IMR-90 (cell line): ENCODE measurements around the gene PIMREG. TPM values are rescaled to one million over a fixed set of nuclear protein-coding genes. Genes with fewer than 3 reads are reported as not detected.

ENCODE experiments used
- ATAC-seq: fragments of 200-7000 bp; cut with Tn5 transposase; 2 replicates; pipeline ENCODE4 v1.9.1; 2020; ENCODE audit warnings: low read depth, mild to moderate bottlenecking, moderate library complexity
- BruUV-seq: library from RNA; stranded (reverse); fragments of 400-500 nt; replicated peaks from 2 replicates; lab custom pipeline; 2021; lab: Mats Ljungman, UMichigan
- CTCF ChIA-PET: fragments of 300-600 bp; formaldehyde crosslinking; extraction: SDS; loops from one replicate; lab custom pipeline; 2021; ENCODE audit warnings: antibody characterized with exemption; lab: Yijun Ruan, JAX
- POLR2A ChIA-PET: fragments of 300-600 bp; sonication (Branson Sonifier 250); formaldehyde crosslinking; loops from one replicate; lab custom pipeline; 2022; ENCODE audit warnings: antibody characterized with exemption; ENCODE audit not compliant: unreplicated experiment; lab: Charles Lee
- DNase-seq: peaks from one replicate; pipeline ENCODE4 v3.0.0; 2013
- H2AFZ ChIP-seq: replicated peaks from 2 replicates; pipeline ENCODE3; 2013; ENCODE audit warnings: low read length, mild to moderate bottlenecking; ENCODE audit not compliant: poor library complexity
- H2AK5ac ChIP-seq: 2 replicates; pipeline ENCODE4 v1.6.1; 2013; ENCODE audit warnings: low read depth, low read length, inconsistent platforms
- H2AK9ac ChIP-seq: replicated peaks from 2 replicates; pipeline ENCODE3; 2013; ENCODE audit warnings: mild to moderate bottlenecking, low read depth, low read length, moderate library complexity; ENCODE audit not compliant: poor library complexity
- H2BK120ac ChIP-seq: 2 replicates; pipeline ENCODE4 v1.6.1; 2013; ENCODE audit warnings: low read depth, low read length, inconsistent platforms
- H2BK15ac ChIP-seq: 3 replicates; pipeline ENCODE4 v1.6.1; 2013; ENCODE audit warnings: low read depth, low read length, inconsistent platforms
- H2BK20ac ChIP-seq: 2 replicates; pipeline ENCODE4 v1.6.1; 2013; ENCODE audit warnings: low read depth, mild to moderate bottlenecking, inconsistent platforms, low read length, moderate library complexity
- H2BK5ac ChIP-seq: 2 replicates; pipeline ENCODE4 v1.6.1; 2013; ENCODE audit warnings: mild to moderate bottlenecking, low read depth, low read length, inconsistent platforms; ENCODE audit not compliant: poor library complexity, severe bottlenecking
- H3K14ac ChIP-seq: replicated peaks from 2 replicates; pipeline ENCODE4 v1.6.1; 2013; ENCODE audit warnings: low read depth, low read length, inconsistent platforms
- H3K18ac ChIP-seq: 2 replicates; pipeline ENCODE4 v1.6.1; 2013; ENCODE audit warnings: low read depth, low read length, control low read depth
- H3K23ac ChIP-seq: 2 replicates; pipeline ENCODE4 v1.6.1; 2013; ENCODE audit warnings: low read depth, low read length, inconsistent platforms
- H3K27ac ChIP-seq: 2 replicates; pipeline ENCODE4 v1.5.1; 2013; ENCODE audit warnings: mild to moderate bottlenecking, control low read depth, low read length; ENCODE audit not compliant: insufficient read depth
- H3K27me3 ChIP-seq: 2 replicates; pipeline ENCODE4 v1.6.1; 2013; ENCODE audit warnings: low read length; ENCODE audit not compliant: control insufficient read depth, insufficient read depth
- H3K36me3 ChIP-seq: 2 replicates; pipeline ENCODE4 v1.6.1; 2013; ENCODE audit warnings: low read length, mixed read lengths; ENCODE audit not compliant: control insufficient read depth, insufficient read depth
- H3K4ac ChIP-seq: 2 replicates; pipeline ENCODE4 v1.6.1; 2013; ENCODE audit warnings: low read depth, low read length, inconsistent platforms
- H3K4me1 ChIP-seq: 2 replicates; pipeline ENCODE4 v1.6.1; 2013; ENCODE audit warnings: low read length, mixed read lengths; ENCODE audit not compliant: control insufficient read depth, insufficient read depth
- H3K4me2 ChIP-seq: 2 replicates; pipeline ENCODE4 v1.6.1; 2013; ENCODE audit warnings: low read depth, mild to moderate bottlenecking, control low read depth, low read length, moderate library complexity
- H3K4me3 ChIP-seq: 2 replicates; pipeline ENCODE4 v1.5.1; 2013; ENCODE audit warnings: low read depth, mild to moderate bottlenecking, control low read depth, low read length, moderate library complexity; ENCODE audit not compliant: insufficient read depth
- H3K56ac ChIP-seq: 2 replicates; pipeline ENCODE4 v1.6.1; 2013; ENCODE audit warnings: low read length, inconsistent platforms; ENCODE audit not compliant: insufficient read depth; ENCODE audit errors: extremely low read depth
- H3K79me1 ChIP-seq, 2 experiments: 2 replicates each; pipeline ENCODE4 v1.6.1; 2013; ENCODE audit warnings: low read length in 2 of 2, inconsistent platforms in 1 of 2, low read depth in 1 of 2
- H3K9ac ChIP-seq: 2 replicates; pipeline ENCODE4 v1.6.1; 2013; ENCODE audit warnings: low read depth, low read length, control low read depth
- H3K9me1 ChIP-seq: 2 replicates; pipeline ENCODE4 v1.6.1; 2013; ENCODE audit warnings: low read length, inconsistent platforms; ENCODE audit not compliant: insufficient read depth
- H3K9me3 ChIP-seq: 2 replicates; pipeline ENCODE4 v1.6.1; 2013; ENCODE audit warnings: low read length; ENCODE audit not compliant: control insufficient read depth, insufficient read depth
- H4K20me1 ChIP-seq: 2 replicates; pipeline ENCODE4 v1.6.1; 2013; ENCODE audit warnings: low read length, inconsistent platforms; ENCODE audit not compliant: insufficient read depth
- H4K5ac ChIP-seq: 2 replicates; pipeline ENCODE4 v1.6.1; 2013; ENCODE audit warnings: mild to moderate bottlenecking, low read depth, low read length, control low read depth
- H4K8ac ChIP-seq, 2 experiments: 2 replicates each; pipeline ENCODE4 v1.6.1; 2013; ENCODE audit warnings: low read depth in 2 of 2, low read length in 2 of 2, control low read depth in 1 of 2, inconsistent platforms in 1 of 2
- H4K91ac ChIP-seq: 2 replicates; pipeline ENCODE4 v1.6.1; 2013; ENCODE audit warnings: low read depth, low read length, inconsistent platforms; ENCODE audit not compliant: insufficient read depth
- CHD1 ChIP-seq: IDR thresholded peaks from 2 replicates; pipeline ENCODE4 v1.6.1; 2012; ENCODE audit warnings: low read depth, low read length, improper control_type of control experiment
- FOS ChIP-seq: fragments of 150-350 bp; IDR thresholded peaks from 2 replicates; pipeline ENCODE4 v1.6.1; 2016; ENCODE audit warnings: low read depth, low read length
- MXI1 ChIP-seq: IDR thresholded peaks from 2 replicates; pipeline ENCODE4 v1.6.1; 2012; ENCODE audit warnings: low read depth, mild to moderate bottlenecking, low read length, moderate library complexity, borderline replicate concordance
- NFE2L2 ChIP-seq: fragments of 150-350 bp; IDR thresholded peaks from 2 replicates; pipeline ENCODE4 v1.6.1; 2016; ENCODE audit warnings: low read depth, mild to moderate bottlenecking, low read length
- RAD21 ChIP-seq: IDR thresholded peaks from 2 replicates; pipeline ENCODE4 v1.6.1; 2012; ENCODE audit warnings: low read length, improper control_type of control experiment
- RCOR1 ChIP-seq: IDR thresholded peaks from 2 replicates; pipeline ENCODE4 v1.6.1; 2012; ENCODE audit warnings: mild to moderate bottlenecking, low read length, improper control_type of control experiment; ENCODE audit not compliant: insufficient replicate concordance
- RFX5 ChIP-seq: IDR thresholded peaks from 2 replicates; pipeline ENCODE4 v1.8.0; 2012; ENCODE audit warnings: low read depth, mild to moderate bottlenecking, low read length, moderate library complexity
- WGBS, 2 experiments: methylation state at CpG; one replicate each; pipeline versions ENCODE4 v1.1.5 to v1.1.7; 2013; ENCODE audit warnings: missing lambda C conversion rate in 2 of 2; ENCODE audit not compliant: insufficient read length in 1 of 2; ENCODE audit errors: extremely low coverage in 2 of 2; 5-methylcytosine and 5-hydroxymethylcytosine counted together
- dilution Hi-C: fragments of 300-500 bp; cut with HindIII; formaldehyde crosslinking; loops from one replicate; pipeline ENCODE4 v1.14.3; 2018; ENCODE audit warnings: low sequenced_read_pairs; ENCODE audit not compliant: unreplicated experiment
- in situ Hi-C: fragments of 300-500 bp; cut with MboI; formaldehyde crosslinking; loops from 3 replicates; pipeline ENCODE4 v1.14.3; 2019; ENCODE audit warnings: low sequenced_read_pairs, inconsistent platforms, mixed read lengths
- intact Hi-C: fragments of 100-400 bp; cut with micrococcal nuclease; formaldehyde crosslinking; loops from 2 replicates; pipeline ENCODE4 v1.10.0; 2022
- polyA plus RNA-seq, 3 experiments: library from polyadenylated mRNA; depleted of rRNA; stranded (reverse); fragments of >200 nt; gene quantifications; 2 replicates each; pipeline ENCODE4 v1.2.3, GENCODE V29; 2012; ENCODE audit warnings: low replicate concordance in 1 of 3
- total RNA-seq: library from RNA; depleted of rRNA; stranded (reverse); fragments of >200 nt; gene quantifications from 2 replicates; pipeline ENCODE4 v1.2.3, GENCODE V29; 2012
- TF ChIP-seq, protein P1 (sequence below): fragments of 150-350 bp; IDR thresholded peaks from 2 replicates; pipeline ENCODE4 v1.6.1; 2016; ENCODE audit warnings: low read depth, mild to moderate bottlenecking, low read length, moderate library complexity, borderline replicate concordance
- TF ChIP-seq, protein P2 (sequence below): conservative IDR thresholded peaks from 2 replicates; pipeline ENCODE4 v1.5.1; 2012; ENCODE audit warnings: mild to moderate bottlenecking, low read depth, low read length, improper control_type of control experiment

PIMREG gene
- total and polyA plus RNA-seq, 2 of the 4 experiments (the other 2 are of a cell fraction) = 21.5 to 25.9 TPM

DNA sequence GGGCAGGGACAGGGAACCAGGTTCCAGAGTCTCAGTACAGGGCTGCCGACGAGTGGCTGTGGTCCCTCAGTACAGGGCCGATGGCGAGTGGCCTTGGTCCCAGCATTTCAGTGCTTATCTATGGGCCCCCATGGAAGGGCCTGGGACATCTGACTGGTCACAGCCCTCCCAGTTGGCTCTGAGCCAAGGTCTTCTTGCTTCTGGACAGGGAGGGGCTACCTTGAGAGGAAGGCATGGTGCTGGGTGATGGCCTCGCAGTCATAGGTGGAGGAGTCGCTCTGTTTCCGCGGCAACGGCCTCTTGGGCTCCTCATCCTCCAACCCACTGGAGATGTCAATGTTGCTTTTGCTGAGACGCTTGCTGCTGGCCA, 32.5 kb downstream of the PIMREG start:
- ChIA-PET POLR2A (no interaction called here), CTCF (no interaction called here)
- TF ChIP-seq MXI1 (no peak), NFE2L2 (no peak), CHD1 (no peak), RCOR1 (no peak), RFX5 (no peak), FOS (no peak), RAD21 (no peak)
- TF ChIP-seq, protein P1, sequence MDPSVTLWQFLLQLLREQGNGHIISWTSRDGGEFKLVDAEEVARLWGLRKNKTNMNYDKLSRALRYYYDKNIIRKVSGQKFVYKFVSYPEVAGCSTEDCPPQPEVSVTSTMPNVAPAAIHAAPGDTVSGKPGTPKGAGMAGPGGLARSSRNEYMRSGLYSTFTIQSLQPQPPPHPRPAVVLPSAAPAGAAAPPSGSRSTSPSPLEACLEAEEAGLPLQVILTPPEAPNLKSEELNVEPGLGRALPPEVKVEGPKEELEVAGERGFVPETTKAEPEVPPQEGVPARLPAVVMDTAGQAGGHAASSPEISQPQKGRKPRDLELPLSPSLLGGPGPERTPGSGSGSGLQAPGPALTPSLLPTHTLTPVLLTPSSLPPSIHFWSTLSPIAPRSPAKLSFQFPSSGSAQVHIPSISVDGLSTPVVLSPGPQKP = no peak
- TF ChIP-seq, protein P2, sequence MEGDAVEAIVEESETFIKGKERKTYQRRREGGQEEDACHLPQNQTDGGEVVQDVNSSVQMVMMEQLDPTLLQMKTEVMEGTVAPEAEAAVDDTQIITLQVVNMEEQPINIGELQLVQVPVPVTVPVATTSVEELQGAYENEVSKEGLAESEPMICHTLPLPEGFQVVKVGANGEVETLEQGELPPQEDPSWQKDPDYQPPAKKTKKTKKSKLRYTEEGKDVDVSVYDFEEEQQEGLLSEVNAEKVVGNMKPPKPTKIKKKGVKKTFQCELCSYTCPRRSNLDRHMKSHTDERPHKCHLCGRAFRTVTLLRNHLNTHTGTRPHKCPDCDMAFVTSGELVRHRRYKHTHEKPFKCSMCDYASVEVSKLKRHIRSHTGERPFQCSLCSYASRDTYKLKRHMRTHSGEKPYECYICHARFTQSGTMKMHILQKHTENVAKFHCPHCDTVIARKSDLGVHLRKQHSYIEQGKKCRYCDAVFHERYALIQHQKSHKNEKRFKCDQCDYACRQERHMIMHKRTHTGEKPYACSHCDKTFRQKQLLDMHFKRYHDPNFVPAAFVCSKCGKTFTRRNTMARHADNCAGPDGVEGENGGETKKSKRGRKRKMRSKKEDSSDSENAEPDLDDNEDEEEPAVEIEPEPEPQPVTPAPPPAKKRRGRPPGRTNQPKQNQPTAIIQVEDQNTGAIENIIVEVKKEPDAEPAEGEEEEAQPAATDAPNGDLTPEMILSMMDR = no peak
- no peak overlapping the region for H3K4ac ChIP-seq
- H2BK20ac ChIP-seq = no peak overlapping the region
- H3K79me1 ChIP-seq = no peaks in the 10 kb centered on the region
- peaks cover 12% of the 10 kb centered on the region; the same call in 1 of the 2 replicates for H3K27me3 ChIP-seq
- dilution Hi-C loops (no loop called here), intact Hi-C loops (no loop called here), in situ Hi-C loops (loop anchor here (10.0 kb wide), 1 partner anchor 168 kb away; the partner anchor contains the start of genes KIAA0753 and TXNDC17)
- no peak overlapping the region for H2AK9ac ChIP-seq
- no peak overlapping the region for H3K9ac ChIP-seq
- no peak overlapping the region for H2AK5ac ChIP-seq
- BruUV-seq = no TSS peak
- H3K56ac ChIP-seq = no peak overlapping the region
- peaks cover 6% of the 10 kb centered on the region; the same call in 1 of the 2 replicates for H3K9me1 ChIP-seq
- no peak overlapping the region for H4K5ac ChIP-seq
- ATAC-seq (no peak), DNase-seq (no peak)
- H3K23ac ChIP-seq = no peak overlapping the region
- no peak overlapping the region for H3K18ac ChIP-seq
- no peak overlapping the region for H3K4me3 ChIP-seq
- no peaks in the 10 kb centered on the region for H3K9me3 ChIP-seq
- H2BK5ac ChIP-seq = no peak overlapping the region
- peaks cover 7% of the 10 kb centered on the region for H3K4me1 ChIP-seq
- H2BK120ac ChIP-seq = no peak overlapping the region
- H4K91ac ChIP-seq = no peak overlapping the region
- H4K20me1 ChIP-seq = no peaks in the 10 kb centered on the region
- H3K14ac ChIP-seq = no peak overlapping the region
- H4K8ac ChIP-seq = no peak overlapping the region
- H2BK15ac ChIP-seq = no peak overlapping the region
- WGBS, 2 experiments = no CpG with 5 or more reads among the region's 10 CpGs
- no peak overlapping the region for H3K4me2 ChIP-seq
- H2AFZ ChIP-seq = no peak overlapping the region
- H3K36me3 ChIP-seq = no peaks in the 10 kb centered on the region
- H3K27ac ChIP-seq = no peak overlapping the region
